GM15510 (cell line): ENCODE data around the gene EXOSC5.
A peak's percentile ranks its signal among the peaks of the same experiment; 100 is the strongest.

Experiments
- POLR2A ChIP-seq: IDR thresholded peaks from 3 replicates; pipeline ENCODE4 v1.6.1; 2011; ENCODE audit warnings: borderline replicate concordance; ENCODE audit not compliant: insufficient read length; ENCODE audit errors: extremely low read depth

The EXOSC5 gene

DNA sequence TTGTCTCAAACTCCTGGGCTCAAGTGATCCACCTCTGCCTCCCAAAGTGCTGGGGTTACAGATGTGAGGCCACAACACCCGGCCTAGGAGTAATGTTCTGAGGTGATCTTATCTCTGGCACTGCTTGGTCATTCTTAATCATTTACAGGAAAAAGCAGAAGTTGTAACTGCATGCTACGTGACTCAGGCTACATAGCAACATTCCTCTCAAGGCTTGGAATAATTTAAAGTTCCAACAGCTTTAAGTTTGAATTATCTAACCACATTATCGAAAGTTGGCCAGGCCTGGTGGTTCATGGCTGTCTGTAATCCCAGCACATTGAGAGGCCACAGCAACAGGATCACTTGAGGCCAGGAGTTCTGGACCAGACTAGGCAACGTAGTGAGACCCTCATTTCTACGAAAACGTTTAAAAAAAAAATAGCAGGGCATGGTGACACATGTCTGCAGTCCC, 29.3 kb downstream of the EXOSC5 start:
- no peak for TF ChIP-seq POLR2A

DNA sequence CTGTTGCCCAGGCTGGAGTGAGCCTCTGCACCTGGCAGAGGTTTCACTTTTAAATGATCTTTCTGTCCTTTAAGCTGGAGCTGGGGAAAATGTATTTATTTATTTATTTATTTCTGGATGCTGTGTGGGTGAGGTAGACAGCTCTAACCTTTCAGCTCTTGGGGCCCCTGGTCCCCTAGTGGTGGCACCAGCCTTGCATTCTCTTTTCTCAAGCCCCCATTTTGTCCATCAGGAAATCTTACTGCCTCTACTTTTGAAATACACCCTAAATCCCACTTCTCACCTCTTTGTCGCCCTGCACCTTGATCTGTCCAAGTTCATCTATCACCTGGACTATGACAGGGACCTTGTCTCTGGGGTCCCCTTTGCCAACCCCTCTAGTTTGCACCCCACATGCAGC, 31.1 kb downstream of the EXOSC5 start:
- TF ChIP-seq POLR2A = no peak

DNA sequence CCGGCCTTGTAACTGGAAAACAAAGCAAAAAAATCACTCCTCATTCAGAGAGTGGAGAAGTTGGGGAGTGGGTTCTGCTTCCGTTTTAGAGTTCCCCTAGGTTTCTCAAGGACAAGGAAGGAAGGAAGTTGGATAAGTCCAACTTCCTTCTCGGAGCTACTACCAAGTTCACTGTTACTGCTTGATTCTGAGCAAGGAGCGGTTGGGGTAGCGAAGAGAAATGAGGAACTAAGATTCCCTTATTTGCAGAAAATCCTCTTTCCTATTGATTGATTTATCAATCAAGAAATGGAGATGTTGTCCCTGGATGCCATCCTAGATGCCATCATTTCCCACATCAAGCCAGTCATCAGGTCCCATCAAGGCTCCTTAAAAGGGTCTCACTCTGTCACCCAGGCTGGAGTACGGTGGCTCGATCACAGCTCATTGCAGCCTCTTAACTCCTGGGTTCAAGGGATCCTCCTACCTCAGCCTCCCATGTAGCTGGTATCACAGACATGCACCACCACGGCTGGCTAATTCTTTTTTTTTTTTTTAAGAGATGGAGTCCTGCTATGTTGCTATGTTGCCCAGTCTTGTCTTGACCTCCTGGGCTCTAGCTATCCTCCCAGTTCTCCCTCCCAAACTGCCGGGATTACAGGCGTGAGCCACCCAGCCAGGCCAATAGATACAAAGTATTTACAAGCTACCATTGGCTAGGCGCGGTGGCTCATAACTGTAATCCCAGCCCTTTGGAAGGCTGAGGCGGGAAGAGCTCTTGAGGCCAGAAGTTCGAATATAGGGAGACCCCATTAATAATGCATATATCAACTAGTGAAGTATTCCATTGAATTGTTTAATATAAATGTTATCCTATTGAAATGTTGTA, 32.4 kb downstream of the EXOSC5 start:
- no peak for TF ChIP-seq POLR2A

DNA sequence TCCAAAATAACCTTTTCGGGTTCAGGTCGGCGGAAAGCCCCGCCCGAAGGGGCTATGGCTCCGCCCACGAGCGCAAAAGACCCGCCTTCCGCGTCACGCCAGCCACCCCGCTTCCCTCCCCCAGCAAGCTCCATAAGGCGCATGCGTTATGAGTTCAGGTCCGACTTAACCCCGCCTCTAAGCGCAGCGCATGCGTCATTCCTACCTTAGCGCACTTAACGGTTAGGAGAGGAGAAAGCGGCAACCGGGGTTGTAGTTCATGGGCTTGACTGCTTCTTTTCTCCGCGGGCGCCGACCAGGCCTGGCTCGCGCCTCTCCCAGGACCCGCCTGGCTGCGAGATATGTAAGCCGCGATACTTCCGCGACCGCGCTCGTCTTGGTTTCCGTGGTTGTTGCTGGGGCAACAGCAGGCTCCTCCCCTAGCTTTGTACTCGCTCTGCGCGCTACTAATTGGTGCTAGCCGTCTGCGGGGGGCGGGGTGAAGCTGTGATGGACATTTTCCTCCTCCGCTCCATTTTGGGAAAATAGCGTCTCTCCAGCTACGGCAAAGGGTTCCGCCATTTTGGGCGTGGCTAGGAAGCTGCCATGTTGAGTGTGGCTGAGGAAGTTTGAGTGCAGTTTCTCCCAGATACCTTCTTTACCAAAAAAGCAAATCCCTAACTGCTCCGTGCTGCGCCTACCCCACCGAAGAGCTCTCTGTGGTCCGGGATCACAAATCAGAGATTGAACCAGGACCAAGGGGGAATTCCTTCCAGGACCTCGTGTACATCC, 33.2 kb downstream of the EXOSC5 start, which contains the start of gene B9D2:
TSS of gene B9D2 (minus strand) at position 397 of the 771 bp plus-strand sequence. CDS start 630 bp downstream, outside the sequence.
- TF ChIP-seq POLR2A = peak; percentile 71

GRCh38 chr19:41363371-41363752, 33.8 kb downstream of the EXOSC5 start:
- no peak for TF ChIP-seq POLR2A

- TF ChIP-seq POLR2A = no peak
Measured at GRCh38 chr19:41362143-41362847, 34.9 kb downstream of the EXOSC5 start.

GRCh38 chr19:41359741-41360140, 37.4 kb downstream of the EXOSC5 start:
- no peak for TF ChIP-seq POLR2A

GRCh38 chr19:41357746-41358145, 39.4 kb downstream of the EXOSC5 start:
- TF ChIP-seq POLR2A = no peak

- TF ChIP-seq POLR2A = no peak
Measured at GRCh38 chr19:41356984-41357739, 40.0 kb downstream of the EXOSC5 start.

- no peak for TF ChIP-seq POLR2A
Measured at GRCh38 chr19:41355802-41356201, 41.4 kb downstream of the EXOSC5 start.

DNA sequence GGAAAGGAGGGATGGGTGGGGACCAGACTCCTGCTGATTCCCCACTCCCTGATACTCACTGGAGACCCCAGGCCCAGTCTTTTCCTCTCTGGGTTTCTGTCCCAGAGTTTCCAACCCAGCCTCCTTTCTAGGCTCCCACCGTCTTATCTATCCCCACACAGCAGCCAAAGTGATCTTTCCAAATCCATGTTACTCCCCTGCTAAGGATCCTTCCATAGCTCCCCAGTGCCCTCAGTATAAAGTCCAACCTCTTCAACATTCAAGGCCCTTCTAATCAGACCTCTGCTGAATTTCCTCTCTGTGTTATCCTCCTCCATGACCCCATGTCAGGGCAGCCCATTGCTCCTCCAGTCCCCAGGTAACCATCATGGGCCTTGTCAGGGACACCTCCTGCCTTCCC, 42.1 kb downstream of the EXOSC5 start:
- no peak for TF ChIP-seq POLR2A

GRCh38 chr19:41354343-41354953, 42.7 kb downstream of the EXOSC5 start:
- TF ChIP-seq POLR2A = no peak

DNA sequence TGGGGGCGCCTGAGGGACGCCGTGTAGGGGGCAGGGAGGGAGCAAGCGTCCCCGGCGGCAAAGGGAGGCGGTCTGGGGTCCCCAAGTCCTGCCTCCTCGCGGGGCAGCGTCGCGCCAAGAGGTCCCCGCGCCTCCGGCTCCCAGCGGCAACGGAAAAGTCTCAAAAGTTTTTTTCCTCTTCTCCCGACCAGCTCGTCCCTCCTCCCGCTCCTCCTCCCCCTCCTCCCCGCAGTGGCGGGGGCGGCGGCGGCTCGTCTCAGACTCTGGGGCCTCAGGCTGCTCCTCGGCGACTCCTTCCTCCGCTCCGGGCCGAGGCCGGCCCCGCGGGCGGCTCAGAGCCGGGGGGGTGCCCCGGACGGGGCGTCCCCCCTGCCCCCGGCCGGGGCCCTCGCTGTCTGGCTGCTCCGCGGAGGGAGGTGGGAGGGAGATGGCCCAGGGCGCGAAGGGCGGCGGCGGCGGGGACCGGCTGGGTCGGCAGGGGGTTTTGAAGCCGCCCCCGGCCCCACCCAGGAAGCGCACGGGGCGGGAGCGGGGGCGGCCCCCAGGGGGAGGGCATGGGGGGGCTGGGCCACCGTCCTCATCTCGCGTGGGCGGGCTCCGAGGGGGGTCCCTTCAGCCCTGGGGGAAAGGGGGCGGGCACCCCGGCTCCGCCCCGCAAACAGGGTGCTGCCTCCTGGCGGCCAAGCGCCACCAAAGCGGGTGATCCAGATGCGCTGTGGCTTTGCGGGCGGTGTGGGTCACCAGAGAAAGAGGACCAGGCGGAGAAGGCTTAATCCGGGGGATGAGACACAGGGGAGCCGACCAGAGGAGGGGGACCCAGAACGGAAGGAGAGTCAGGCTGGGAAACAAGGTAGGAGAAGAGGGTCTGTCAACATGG, 43.5 kb downstream of the EXOSC5 start, which contains the start of gene TGFB1:
TSS of gene TGFB1 (minus strand) at position 457 of the 877 bp plus-strand sequence. CDS start 878 bp downstream, outside the sequence.
- TF ChIP-seq POLR2A = peak; percentile 95
